Kidney epithelial cell (primary cell): ENCODE measurements around the gene LRP2. TPM values are rescaled to one million over a fixed set of nuclear protein-coding genes. Genes with fewer than 3 reads are reported as not detected.

Source experiments
- DNase-seq: peaks from one replicate; pipeline ENCODE4 v3.0.0-alpha.2; 2010; ENCODE audit warnings: low read depth
- H3K27me3 ChIP-seq: 2 replicates; pipeline ENCODE4 v1.6.0; 2011; ENCODE audit warnings: low read length; ENCODE audit not compliant: control insufficient read depth, insufficient read depth
- H3K36me3 ChIP-seq: 2 replicates; pipeline ENCODE4 v1.5.1; 2011; ENCODE audit warnings: low read length; ENCODE audit not compliant: control insufficient read depth, insufficient read depth
- H3K4me3 ChIP-seq: 2 replicates; pipeline ENCODE4 v1.5.1; 2011; ENCODE audit warnings: low read depth, mild to moderate bottlenecking, control low read depth, low read length
- total RNA-seq: library from RNA; depleted of rRNA; stranded (reverse); fragments of >200 nt; gene quantifications from 2 replicates; pipeline ENCODE4 v1.2.3, GENCODE V29; 2015
- TF ChIP-seq, protein P1 (sequence below): IDR thresholded peaks from 2 replicates; pipeline ENCODE4 v1.5.1; 2011; ENCODE audit warnings: mild to moderate bottlenecking, moderate library complexity, low read length, control low read depth, inconsistent platforms; ENCODE audit not compliant: insufficient read depth, poor library complexity, severe bottlenecking

The LRP2 gene
- total RNA-seq, 1 donor from 2014 or later: 1.4 TPM

DNA sequence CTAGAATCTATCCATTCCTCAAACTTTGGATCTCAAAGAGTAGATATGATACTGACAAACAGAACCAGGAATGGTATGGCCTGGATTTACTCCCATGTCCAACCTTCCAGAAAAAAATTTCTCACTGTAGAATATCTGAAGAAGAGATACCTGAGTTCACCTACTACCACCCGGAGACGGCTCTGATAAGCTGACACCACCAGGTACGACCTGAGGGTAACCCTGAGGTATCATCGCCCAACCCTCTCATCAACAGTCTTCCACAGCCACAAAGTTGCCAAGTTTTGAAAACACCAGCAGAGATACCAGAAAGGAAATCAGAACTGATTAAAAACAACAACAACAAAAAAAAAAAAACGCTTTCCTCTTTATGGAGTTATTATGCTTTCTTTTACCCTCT, 102.9 kb downstream of the LRP2 start:
- H3K4me3 ChIP-seq: no peak overlapping the region
- TF ChIP-seq, protein P1, sequence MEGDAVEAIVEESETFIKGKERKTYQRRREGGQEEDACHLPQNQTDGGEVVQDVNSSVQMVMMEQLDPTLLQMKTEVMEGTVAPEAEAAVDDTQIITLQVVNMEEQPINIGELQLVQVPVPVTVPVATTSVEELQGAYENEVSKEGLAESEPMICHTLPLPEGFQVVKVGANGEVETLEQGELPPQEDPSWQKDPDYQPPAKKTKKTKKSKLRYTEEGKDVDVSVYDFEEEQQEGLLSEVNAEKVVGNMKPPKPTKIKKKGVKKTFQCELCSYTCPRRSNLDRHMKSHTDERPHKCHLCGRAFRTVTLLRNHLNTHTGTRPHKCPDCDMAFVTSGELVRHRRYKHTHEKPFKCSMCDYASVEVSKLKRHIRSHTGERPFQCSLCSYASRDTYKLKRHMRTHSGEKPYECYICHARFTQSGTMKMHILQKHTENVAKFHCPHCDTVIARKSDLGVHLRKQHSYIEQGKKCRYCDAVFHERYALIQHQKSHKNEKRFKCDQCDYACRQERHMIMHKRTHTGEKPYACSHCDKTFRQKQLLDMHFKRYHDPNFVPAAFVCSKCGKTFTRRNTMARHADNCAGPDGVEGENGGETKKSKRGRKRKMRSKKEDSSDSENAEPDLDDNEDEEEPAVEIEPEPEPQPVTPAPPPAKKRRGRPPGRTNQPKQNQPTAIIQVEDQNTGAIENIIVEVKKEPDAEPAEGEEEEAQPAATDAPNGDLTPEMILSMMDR: no peak
- no peaks in the 10 kb centered on the region for H3K27me3 ChIP-seq
- DNase-seq: no peak
- H3K36me3 ChIP-seq: no peaks in the 10 kb centered on the region

- DNase-seq: no peak
- Histone ChIP-seq H3K36me3 (no peaks in the 10 kb centered on the region), H3K4me3 (no peak overlapping the region), H3K27me3 (no peaks in the 10 kb centered on the region)
- TF ChIP-seq, protein P1: no peak
These were observed 104.2 kb downstream of the LRP2 start for GRCh38 chr2:169258045-169258601.

DNA sequence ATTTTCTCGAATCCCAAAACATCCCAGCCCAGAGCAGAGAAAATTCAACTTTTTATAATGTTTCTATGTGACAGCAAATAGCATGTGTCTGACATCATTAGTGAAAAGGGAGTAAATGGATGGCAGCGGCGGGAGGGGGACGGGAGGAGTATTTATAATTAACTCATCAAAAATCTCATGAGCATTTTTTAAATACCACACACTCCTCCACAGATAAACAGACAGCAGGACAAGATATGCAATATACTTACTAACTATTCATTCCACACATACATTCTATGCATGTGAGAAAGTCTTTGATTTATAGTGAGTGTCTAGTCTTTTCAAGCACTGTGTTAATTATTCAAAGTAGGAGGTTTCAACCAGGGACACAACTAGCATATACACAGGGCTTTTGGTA, 107.6 kb downstream of the LRP2 start:
- H3K4me3 ChIP-seq: no peak overlapping the region
- H3K27me3 ChIP-seq: no peaks in the 10 kb centered on the region
- no peaks in the 10 kb centered on the region for H3K36me3 ChIP-seq
- TF ChIP-seq, protein P1: no peak
- no peak for DNase-seq

DNA sequence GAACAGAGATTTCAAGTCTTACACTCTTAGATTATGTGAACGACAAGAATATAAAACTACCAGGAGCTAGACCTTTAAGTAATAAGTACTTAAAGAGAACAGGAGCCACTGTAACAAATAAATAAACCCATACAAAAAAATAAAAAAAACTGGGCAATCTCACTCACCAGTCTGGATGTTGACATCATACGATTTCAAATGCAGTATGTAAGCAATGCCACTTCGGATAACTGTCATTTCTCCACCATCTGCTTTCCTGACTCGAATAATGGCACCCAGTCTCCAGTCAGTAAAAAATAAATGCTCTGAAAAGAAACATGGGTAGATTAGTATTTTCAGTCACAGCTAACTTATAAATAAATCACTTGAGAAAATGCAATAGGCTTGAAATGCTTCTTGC, 115.1 kb downstream of the LRP2 start:
- TF ChIP-seq, protein P1: no peak
- no peaks in the 10 kb centered on the region for H3K27me3 ChIP-seq
- no peak for DNase-seq
- no peaks in the 10 kb centered on the region for H3K36me3 ChIP-seq
- H3K4me3 ChIP-seq: no peak overlapping the region

- DNase-seq: no peak
- H3K4me3 ChIP-seq: no peak overlapping the region
- H3K36me3 ChIP-seq: no peaks in the 10 kb centered on the region
- TF ChIP-seq, protein P1: no peak
- no peaks in the 10 kb centered on the region for H3K27me3 ChIP-seq
These were observed 121.9 kb downstream of the LRP2 start for GRCh38 chr2:169240405-169240804.

GRCh38 chr2:169237939-169238338, 124.4 kb downstream of the LRP2 start:
- no peaks in the 10 kb centered on the region for H3K27me3 ChIP-seq

More at GRCh38 chr2:169237939-169238338, 124.4 kb downstream of the LRP2 start:
- Histone ChIP-seq H3K36me3 (no peaks in the 10 kb centered on the region), H3K4me3 (no peak overlapping the region)
- DNase-seq: no peak
- TF ChIP-seq, protein P1: no peak
